GM23338 (cell line): ENCODE measurements around the gene CHST11. TPM values are rescaled to one million over a fixed set of nuclear protein-coding genes. Genes with fewer than 3 reads are reported as not detected.

Experiments
- ATAC-seq: fragments of 200-7000 bp; cut with Tn5 transposase; 3 replicates; pipeline ENCODE4 v1.9.1; 2020
- DNase-seq: peaks from one replicate; pipeline ENCODE4 v3.0.0-alpha.2; 2015; ENCODE audit warnings: low spot score
- H2AFZ ChIP-seq: fragments of 200-600 bp; sonication (generic); 2 replicates; pipeline ENCODE4 v1.8.0; 2016; ENCODE audit warnings: antibody characterized with exemption, mild to moderate bottlenecking, moderate library complexity
- H3F3A ChIP-seq: fragments of 200-600 bp; sonication (generic); replicated peaks from 2 replicates; pipeline ENCODE4 v1.8.0; 2017; ENCODE audit warnings: antibody characterized with exemption, mixed run types, low read depth
- H3K27ac ChIP-seq: fragments of 200-600 bp; sonication (generic); 2 replicates; pipeline ENCODE4 v1.6.1; 2016; ENCODE audit warnings: low read depth
- H3K27me3 ChIP-seq: fragments of 200-600 bp; sonication (generic); 2 replicates; pipeline ENCODE4 v1.8.0; 2016; ENCODE audit warnings: mild to moderate bottlenecking, mixed run types, moderate library complexity; ENCODE audit not compliant: insufficient read depth
- H3K36me3 ChIP-seq: fragments of 200-600 bp; sonication (generic); 2 replicates; pipeline ENCODE4 v1.8.0; 2016; ENCODE audit warnings: mild to moderate bottlenecking; ENCODE audit not compliant: insufficient read depth
- H3K4me1 ChIP-seq: fragments of 200-600 bp; sonication (generic); 2 replicates; pipeline ENCODE4 v1.8.0; 2016; ENCODE audit warnings: mild to moderate bottlenecking, moderate library complexity; ENCODE audit not compliant: insufficient read depth
- H3K4me2 ChIP-seq: fragments of 200-600 bp; sonication (generic); 2 replicates; pipeline ENCODE4 v1.7.1; 2017; ENCODE audit warnings: mixed run types
- H3K4me3 ChIP-seq: fragments of 200-600 bp; sonication (generic); 2 replicates; pipeline ENCODE4 v1.6.1; 2016; ENCODE audit warnings: mixed run types
- H3K79me2 ChIP-seq: fragments of 200-600 bp; sonication (generic); replicated peaks from 2 replicates; pipeline ENCODE4 v1.8.0; 2017; ENCODE audit warnings: mild to moderate bottlenecking; ENCODE audit not compliant: insufficient read depth
- H3K9me2 ChIP-seq: fragments of 200-600 bp; sonication (generic); 2 replicates; pipeline ENCODE4 v1.8.0; 2017; ENCODE audit not compliant: insufficient read depth
- H4K20me1 ChIP-seq: fragments of 200-600 bp; sonication (generic); replicated peaks from 2 replicates; pipeline ENCODE4 v1.8.0; 2017; ENCODE audit warnings: mild to moderate bottlenecking; ENCODE audit not compliant: insufficient read depth
- H3K27ac Mint-ChIP-seq: 2 replicates; pipeline ENCODE4 v1.8.0; 2020; ENCODE audit warnings: inconsistent platforms, mild to moderate bottlenecking, moderate library complexity, mixed read lengths
- H3K27me3 Mint-ChIP-seq: 3 replicates; pipeline ENCODE4 v1.8.0; 2022; ENCODE audit warnings: low read depth, mild to moderate bottlenecking, moderate library complexity, mixed read lengths, inconsistent platforms; ENCODE audit not compliant: insufficient read depth, poor library complexity
- H3K36me3 Mint-ChIP-seq: 3 replicates; pipeline ENCODE4 v1.8.0; 2021; ENCODE audit warnings: low read depth, mild to moderate bottlenecking, inconsistent platforms, moderate library complexity, mixed read lengths
- H3K4me1 Mint-ChIP-seq: 3 replicates; pipeline ENCODE4 v1.8.0; 2020; ENCODE audit warnings: mild to moderate bottlenecking, inconsistent platforms, mixed read lengths
- H3K4me3 Mint-ChIP-seq: 3 replicates; pipeline ENCODE4 v1.8.0; 2021; ENCODE audit warnings: moderate library complexity, mild to moderate bottlenecking, inconsistent platforms, mixed read lengths
- H3K9me3 Mint-ChIP-seq: 3 replicates; pipeline ENCODE4 v1.8.0; 2020; ENCODE audit warnings: moderate library complexity, mild to moderate bottlenecking, inconsistent platforms, mixed read lengths
- CREB1 ChIP-seq: fragments of 250-450 bp; sonication (Bioruptor Pico); IDR thresholded peaks from 2 replicates; pipeline ENCODE4 v1.5.0; 2020; ENCODE audit warnings: low read depth, mild to moderate bottlenecking, moderate library complexity
- CTCF ChIP-seq, 2 experiments: fragments of 200-600 bp in 1 of 2; sonication (generic) in 1 of 2; conservative IDR thresholded peaks; 2 replicates each; pipeline versions ENCODE4 v1.5.1 to v1.6.1; 2016 to 2017; ENCODE audit warnings: antibody characterized with exemption in 2 of 2, low read depth in 2 of 2, mild to moderate bottlenecking in 2 of 2, moderate library complexity in 1 of 2
- EZH2 ChIP-seq: fragments of 200-600 bp; sonication (generic); IDR thresholded peaks from one replicate; pipeline ENCODE4 v1.8.0; 2017; ENCODE audit warnings: antibody characterized with exemption, mild to moderate bottlenecking, low read depth; ENCODE audit not compliant: unreplicated experiment
- EZH2phosphoT487 ChIP-seq: fragments of 200-600 bp; sonication (generic); IDR thresholded peaks from one replicate; pipeline ENCODE4 v1.8.1; 2018; ENCODE audit warnings: antibody characterized with exemption; ENCODE audit not compliant: unreplicated experiment
- JUNB ChIP-seq: IDR thresholded peaks from one replicate; pipeline ENCODE4 v1.6.1; 2016; ENCODE audit warnings: antibody characterized with exemption; ENCODE audit not compliant: unreplicated experiment
- NANOG ChIP-seq: IDR thresholded peaks from 2 replicates; pipeline ENCODE4 v1.6.1; 2016; ENCODE audit warnings: antibody characterized with exemption, borderline replicate concordance
- POLR2AphosphoS5 ChIP-seq: IDR thresholded peaks from 2 replicates; pipeline ENCODE4 v1.6.1; 2016; ENCODE audit warnings: antibody characterized with exemption, low read depth
- REST ChIP-seq: IDR thresholded peaks from one replicate; pipeline ENCODE4 v1.6.1; 2018; ENCODE audit warnings: antibody characterized with exemption; ENCODE audit not compliant: unreplicated experiment
- STAT1 ChIP-seq: IDR thresholded peaks from one replicate; pipeline ENCODE4 v1.6.1; 2016; ENCODE audit warnings: antibody characterized with exemption; ENCODE audit not compliant: unreplicated experiment
- ZNF114 ChIP-seq: fragments of 250-450 bp; sonication (Bioruptor Pico); IDR thresholded peaks from 2 replicates; pipeline ENCODE4 v1.5.0; 2020; ENCODE audit warnings: mild to moderate bottlenecking, moderate library complexity
- polyA plus RNA-seq: library from polyadenylated mRNA; unstranded; fragments of >200 nt; fragmentation: Nextera tagmentation; extraction: Ambion mirVana; gene quantifications from 2 replicates; pipeline ENCODE4 v1.2.1, GENCODE V29; 2016
- total RNA-seq: library from RNA; depleted of rRNA; stranded (reverse); fragments of >200 nt; shearing (Covaris generic); gene quantifications from 2 replicates; pipeline ENCODE4 v1.2.3, GENCODE V29; 2014
- TF ChIP-seq, protein P1 (sequence below): IDR thresholded peaks from 2 replicates; pipeline ENCODE4 v1.6.1; 2016; ENCODE audit warnings: antibody characterized with exemption

CHST11 gene
- total and polyA plus RNA-seq, 2 experiments from 2014 or later, result 7.7 to 25.7 TPM

- Histone ChIP-seq H3K9me2 (no peaks in the 10 kb centered on the region), H2AFZ (no peak overlapping the region), H3K4me2 (no peak overlapping the region), H3K27me3 (no peaks in the 10 kb centered on the region), H3K36me3 (no peaks in the 10 kb centered on the region), H3F3A (no peaks in the 10 kb centered on the region), H3K79me2 (peaks cover 4% of the 10 kb centered on the region; the same call in 1 of the 2 replicates), H3K4me3 (no peak overlapping the region), H3K4me1 (peaks cover 14% of the 10 kb centered on the region; the same call in 1 of the 2 replicates), H3K27ac (no peak overlapping the region), H4K20me1 (no peaks in the 10 kb centered on the region)
- no peak overlapping the region for H3K4me3 Mint-ChIP-seq
- TF ChIP-seq CREB1 (CRISPR knock-in tag) (no peak), EZH2 (no peak), POLR2AphosphoS5 (no peak), REST (no peak), ZNF114 (CRISPR knock-in tag) (no peak)
- H3K27ac Mint-ChIP-seq, result peak overlapping the region; percentile 28; the same call in 1 of the 2 replicates
- H3K9me3 Mint-ChIP-seq, result no peaks in the 10 kb centered on the region
- ATAC-seq, result no peak
- H3K4me1 Mint-ChIP-seq, result peaks cover 40% of the 10 kb centered on the region
- no peaks in the 10 kb centered on the region for H3K36me3 Mint-ChIP-seq
- H3K27me3 Mint-ChIP-seq, result peaks cover 2% of the 10 kb centered on the region
- DNase-seq, result no peak
Observed at GRCh38 chr12:104741077-104741476, 284.3 kb downstream of the CHST11 start.

- H3K79me2 ChIP-seq, result peaks cover 4% of the 10 kb centered on the region; the same call in 1 of the 2 replicates
- H4K20me1 ChIP-seq, result no peaks in the 10 kb centered on the region
- Mint-ChIP-seq H3K27ac (no peak overlapping the region), H3K4me1 (peaks cover 40% of the 10 kb centered on the region), H3K36me3 (no peaks in the 10 kb centered on the region), H3K27me3 (peaks cover 2% of the 10 kb centered on the region), H3K9me3 (no peaks in the 10 kb centered on the region), H3K4me3 (no peak overlapping the region)
- H3F3A ChIP-seq, result no peaks in the 10 kb centered on the region
- no peak overlapping the region for H3K4me2 ChIP-seq
- H3K4me3 ChIP-seq, result no peak overlapping the region
- H3K27me3 ChIP-seq, result no peaks in the 10 kb centered on the region
- no peaks in the 10 kb centered on the region for H3K36me3 ChIP-seq
- peaks cover 14% of the 10 kb centered on the region; the same call in 1 of the 2 replicates for H3K4me1 ChIP-seq
- H3K27ac ChIP-seq, result 0 out of 2 replicates have a peak overlapping the region, but pooled peaks have one; percentile 45
- DNase-seq (peak; percentile 41), ATAC-seq (no peak)
- H2AFZ ChIP-seq, result no peak overlapping the region
- no peaks in the 10 kb centered on the region for H3K9me2 ChIP-seq
- TF ChIP-seq JUNB (no peak), NANOG (no peak), STAT1 (no peak), REST (no peak), EZH2phosphoT487 (no peak), CTCF (conservative IDR thresholded peaks at IDR 0.05; ENCODE audit: low read depth in 2 of 2) (no peak), CREB1 (CRISPR knock-in tag) (no peak), EZH2 (no peak)
- TF ChIP-seq, protein P1, sequence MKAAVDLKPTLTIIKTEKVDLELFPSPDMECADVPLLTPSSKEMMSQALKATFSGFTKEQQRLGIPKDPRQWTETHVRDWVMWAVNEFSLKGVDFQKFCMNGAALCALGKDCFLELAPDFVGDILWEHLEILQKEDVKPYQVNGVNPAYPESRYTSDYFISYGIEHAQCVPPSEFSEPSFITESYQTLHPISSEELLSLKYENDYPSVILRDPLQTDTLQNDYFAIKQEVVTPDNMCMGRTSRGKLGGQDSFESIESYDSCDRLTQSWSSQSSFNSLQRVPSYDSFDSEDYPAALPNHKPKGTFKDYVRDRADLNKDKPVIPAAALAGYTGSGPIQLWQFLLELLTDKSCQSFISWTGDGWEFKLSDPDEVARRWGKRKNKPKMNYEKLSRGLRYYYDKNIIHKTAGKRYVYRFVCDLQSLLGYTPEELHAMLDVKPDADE, result no peak
Observed at GRCh38 chr12:104741497-104742367, 285.0 kb downstream of the CHST11 start.
